ENCODE results near the gene ASB2. TPM values are rescaled to one million over a fixed set of nuclear protein-coding genes. Genes with fewer than 3 reads are reported as not detected.

ASB2 gene
- total RNA-seq, 1 experiment from 2014 or later: 0.35 TPM

GRCh38 chr14:93996130-93996695 lies 19.8 kb upstream of the ASB2 start:
- H3K27me3 Mint-ChIP-seq (ENCODE audit: low read depth): peaks cover 10% of the 10 kb centered on the region
- no peak for DNase-seq
- no peak for TF ChIP-seq CTCF (conservative IDR thresholded peaks at IDR 0.05)

More at GRCh38 chr14:93996130-93996695, 19.8 kb upstream of the ASB2 start:
- no peak overlapping the region for H4K91ac ChIP-seq (ENCODE audit: insufficient read length, low read depth, low read length)
- H3K27me3 ChIP-seq (ENCODE audit: insufficient read depth, low read length): no peaks in the 10 kb centered on the region
- no peak overlapping the region for H3K14ac ChIP-seq (ENCODE audit: insufficient read depth, low read length)
- no peak overlapping the region for H3K56ac ChIP-seq (ENCODE audit: insufficient read length, low read depth, low read length)
- H4K8ac ChIP-seq (replicated peaks; ENCODE audit: insufficient read length, low read depth, low read length): no peak overlapping the region
- no peak overlapping the region for H2BK15ac ChIP-seq (ENCODE audit: low read depth, low read length)
- H3K79me1 ChIP-seq (ENCODE audit: insufficient read depth, low read depth, low read length, poor library complexity, severe bottlenecking): no peaks in the 10 kb centered on the region
- no peaks in the 10 kb centered on the region for H3K9me3 ChIP-seq (ENCODE audit: control insufficient read depth, low read depth, low read length)
- no peak overlapping the region for H2BK5ac ChIP-seq (ENCODE audit: insufficient read length, low read length)
- no peak overlapping the region for H2BK12ac ChIP-seq (ENCODE audit: insufficient read length, low read depth, low read length)
- H3K23ac ChIP-seq (ENCODE audit: insufficient read length, low read depth, low read length): no peak overlapping the region
- H4K20me1 ChIP-seq (ENCODE audit: control insufficient read depth, insufficient read depth, insufficient read length): no peaks in the 10 kb centered on the region
- no CpG with 5 or more reads among the region's 8 CpGs for WGBS (ENCODE audit: extremely low coverage, insufficient read length, low lambda C conversion rate)
- no peak overlapping the region for H2BK120ac ChIP-seq (ENCODE audit: low read depth, low read length, poor library complexity, severe bottlenecking)
- no peak overlapping the region for H2AK5ac ChIP-seq (ENCODE audit: insufficient read length, low read length)
- no peak overlapping the region for H3K4me2 ChIP-seq (ENCODE audit: insufficient read depth, insufficient read length, low read length)
- no peaks in the 10 kb centered on the region for H3K79me2 ChIP-seq (ENCODE audit: insufficient read depth, low read length)
- H2AFZ ChIP-seq (ENCODE audit: low read length): no peak overlapping the region
- H2BK20ac ChIP-seq (ENCODE audit: low read depth, low read length, poor library complexity, severe bottlenecking): no peak overlapping the region
- H3K27ac ChIP-seq (ENCODE audit: insufficient read length, low read depth, low read length): no peak overlapping the region
- H3K23me2 ChIP-seq (ENCODE audit: insufficient read length, low read depth, low read length, poor library complexity, severe bottlenecking): no peaks in the 10 kb centered on the region
- Mint-ChIP-seq H3K9me3 (no peaks in the 10 kb centered on the region), H3K4me1 (peaks cover 0 to 30% of the 10 kb centered on the region in 2 experiments; a peak in 2 of 4 replicates), H3K36me3 (ENCODE audit: insufficient read depth in 1 of 3, low read depth in 3 of 3) (no peaks in the 10 kb centered on the region; a peak in 1 of 7 replicates), H3K4me3 (no peak overlapping the region), H3K27ac (no peak overlapping the region)
- H3T11ph ChIP-seq (ENCODE audit: low read length): no peak overlapping the region
- H3K4ac ChIP-seq (ENCODE audit: low read depth, low read length): no peak overlapping the region
- no peak overlapping the region for H3K18ac ChIP-seq (ENCODE audit: insufficient read length, low read depth, low read length)
- H3K9ac ChIP-seq (ENCODE audit: extremely low read depth, insufficient read length, low read length): no peak overlapping the region
- H3K4me1 ChIP-seq (ENCODE audit: insufficient read depth, low read length): no peaks in the 10 kb centered on the region
- H4K5ac ChIP-seq (ENCODE audit: insufficient read length, low read depth, low read length): no peak overlapping the region
